GM06990 (cell line): ENCODE measurements around the gene SOCS1.

Experiments used
- DNase-seq: peaks from one replicate; pipeline ENCODE4 v3.0.0-alpha.2; 2011; ENCODE audit not compliant: insufficient read length; ENCODE audit errors: extremely low read depth
- H3K27me3 ChIP-seq: replicated peaks from 2 replicates; pipeline ENCODE4 v1.6.0; 2011; ENCODE audit warnings: low read length; ENCODE audit not compliant: control insufficient read depth, insufficient read depth
- H3K36me3 ChIP-seq: 2 replicates; pipeline ENCODE4 v1.5.1; 2011; ENCODE audit warnings: low read length; ENCODE audit not compliant: control insufficient read depth, insufficient read depth
- H3K4me3 ChIP-seq: replicated peaks from 2 replicates; pipeline ENCODE4 v1.5.1; 2011; ENCODE audit warnings: low read depth, mild to moderate bottlenecking, control low read depth, low read length
- CTCF ChIP-seq: IDR thresholded peaks from 2 replicates; pipeline ENCODE4 v1.5.1; 2011; ENCODE audit warnings: low read length, control low read depth, mild to moderate bottlenecking, inconsistent platforms; ENCODE audit not compliant: insufficient read depth, poor library complexity, severe bottlenecking

SOCS1 gene

GRCh38 chr16:11240636-11241473 lies 15.1 kb downstream of the SOCS1 start:
- Histone ChIP-seq H3K36me3 (no peaks in the 10 kb centered on the region), H3K27me3 (no peaks in the 10 kb centered on the region), H3K4me3 (no peak overlapping the region)
- no peak for TF ChIP-seq CTCF
- no peak for DNase-seq

- Histone ChIP-seq H3K36me3 (no peaks in the 10 kb centered on the region), H3K27me3 (no peaks in the 10 kb centered on the region), H3K4me3 (no peak overlapping the region)
- no peak for TF ChIP-seq CTCF
- no peak for DNase-seq
Observed at GRCh38 chr16:11239644-11240632, 16.1 kb downstream of the SOCS1 start.

- Histone ChIP-seq H3K4me3 (no peak overlapping the region), H3K27me3 (no peaks in the 10 kb centered on the region), H3K36me3 (no peaks in the 10 kb centered on the region)
- DNase-seq: no peak
- no peak for TF ChIP-seq CTCF
Observed at GRCh38 chr16:11238272-11239202, 17.5 kb downstream of the SOCS1 start.

GRCh38 chr16:11236461-11237254 lies 19.3 kb downstream of the SOCS1 start:
- Histone ChIP-seq H3K36me3 (no peaks in the 10 kb centered on the region), H3K27me3 (no peaks in the 10 kb centered on the region), H3K4me3 (no peak overlapping the region)
- no peak for TF ChIP-seq CTCF
- no peak for DNase-seq

GRCh38 chr16:11235703-11235991 lies 20.4 kb downstream of the SOCS1 start:
- no peak for DNase-seq

More at GRCh38 chr16:11235703-11235991, 20.4 kb downstream of the SOCS1 start:
- H3K27me3 ChIP-seq: no peaks in the 10 kb centered on the region
- no peaks in the 10 kb centered on the region for H3K36me3 ChIP-seq
- H3K4me3 ChIP-seq: no peak overlapping the region
- no peak for TF ChIP-seq CTCF
